Panc1 (cell line): ENCODE results near the gene EXOC6B. TPM values are rescaled to one million over a fixed set of nuclear protein-coding genes. Genes with fewer than 3 reads are reported as not detected.

Experiments
- ATAC-seq: fragments of 200-7000 bp; cut with Tn5 transposase; 2 replicates; pipeline ENCODE4 v1.9.1; 2020; ENCODE audit warnings: mild to moderate bottlenecking, moderate library complexity
- BruUV-seq: library from RNA; stranded (reverse); fragments of 400-500 nt; replicated peaks from 2 replicates; lab custom pipeline; 2021; lab: Mats Ljungman, UMichigan
- CTCF ChIA-PET: fragments of 300-600 bp; sonication (Branson Sonifier 250); formaldehyde crosslinking; loops from one replicate; lab custom pipeline; 2022; ENCODE audit warnings: antibody characterized with exemption; lab: Charles Lee
- POLR2A ChIA-PET: fragments of 300-600 bp; sonication (Branson Sonifier 250); formaldehyde crosslinking; loops from one replicate; lab custom pipeline; 2022; ENCODE audit warnings: antibody characterized with exemption; lab: Charles Lee
- DNase-seq: peaks from one replicate; pipeline ENCODE4 v3.0.0-alpha.2; 2010; ENCODE audit warnings: low read depth, low spot score
- H3K27ac ChIP-seq: 2 replicates; pipeline ENCODE4 v1.5.1; 2011; ENCODE audit warnings: mild to moderate bottlenecking, low read length, inconsistent platforms
- H3K27me3 ChIP-seq: fragments of 200-500 bp; sonication (Bioruptor generic); 2 replicates; pipeline ENCODE4 v1.6.0; 2014; ENCODE audit warnings: low read length, inconsistent platforms; ENCODE audit not compliant: control insufficient read depth, insufficient read depth
- H3K36me3 ChIP-seq: fragments of 200-500 bp; sonication (Bioruptor generic); 2 replicates; pipeline ENCODE4 v1.5.1; 2014; ENCODE audit warnings: inconsistent platforms, mild to moderate bottlenecking, low read length, moderate library complexity; ENCODE audit not compliant: control insufficient read depth, insufficient read depth
- H3K4me1 ChIP-seq: 2 replicates; pipeline ENCODE4 v1.5.1; 2011; ENCODE audit warnings: inconsistent platforms, mild to moderate bottlenecking, low read length, moderate library complexity; ENCODE audit not compliant: control insufficient read depth, insufficient read depth
- H3K4me3 ChIP-seq, 2 experiments: 2 replicates each; pipeline ENCODE4 v1.5.1; 2011 to 2012; ENCODE audit warnings: low read depth in 2 of 2, low read length in 2 of 2, mild to moderate bottlenecking in 2 of 2, inconsistent platforms in 1 of 2, moderate library complexity in 1 of 2
- H3K9me3 ChIP-seq: fragments of 200-500 bp; sonication (Bioruptor generic); 2 replicates; pipeline ENCODE4 v1.5.1; 2014; ENCODE audit warnings: low read depth, mild to moderate bottlenecking, inconsistent platforms, low read length, moderate library complexity; ENCODE audit not compliant: control insufficient read depth, insufficient read depth
- CTCF ChIP-seq: fragments of 450-650 bp; IDR thresholded peaks from 2 replicates; pipeline ENCODE4 v1.5.1; 2017; ENCODE audit warnings: mild to moderate bottlenecking
- POLR2AphosphoS5 ChIP-seq: IDR thresholded peaks from 2 replicates; pipeline ENCODE4 v1.6.1; 2012; ENCODE audit warnings: mild to moderate bottlenecking, low read depth, low read length, moderate library complexity
- REST ChIP-seq, 2 experiments: IDR thresholded peaks; 2 replicates each; pipeline ENCODE4 v1.6.1; 2011 to 2012; ENCODE audit warnings: low read depth in 2 of 2, control low read depth in 1 of 2, low read length in 1 of 2, mild to moderate bottlenecking in 1 of 2, moderate library complexity in 1 of 2; ENCODE audit not compliant: insufficient read depth in 1 of 2
- SIN3A ChIP-seq: IDR thresholded peaks from 2 replicates; pipeline ENCODE4 v1.6.1; 2012; ENCODE audit warnings: low read depth, mild to moderate bottlenecking, low read length, moderate library complexity, borderline replicate concordance; ENCODE audit not compliant: insufficient read depth
- TCF7L2 ChIP-seq: IDR thresholded peaks from 2 replicates; pipeline ENCODE4 v1.6.1; 2011; ENCODE audit warnings: mild to moderate bottlenecking, low read depth, low read length, inconsistent platforms
- in situ Hi-C: cut with HindIII; loops from 2 replicates; pipeline ENCODE4 v1.10.0; 2016; ENCODE audit warnings: low sequenced_read_pairs, low pct_unique_long_range_greater_than_20kb
- intact Hi-C: fragments of 100-400 bp; cut with micrococcal nuclease; formaldehyde crosslinking; loops from one replicate; pipeline ENCODE4 v1.10.0; 2022; ENCODE audit not compliant: unreplicated experiment
- total RNA-seq: library from RNA; stranded (reverse); gene quantifications from one replicate; pipeline ENCODE4 v1.2.1, GENCODE V29; 2021; ENCODE audit not compliant: unreplicated experiment

EXOC6B gene
- total RNA-seq, 1 experiment from 2014 or later: 23.2 TPM

DNA sequence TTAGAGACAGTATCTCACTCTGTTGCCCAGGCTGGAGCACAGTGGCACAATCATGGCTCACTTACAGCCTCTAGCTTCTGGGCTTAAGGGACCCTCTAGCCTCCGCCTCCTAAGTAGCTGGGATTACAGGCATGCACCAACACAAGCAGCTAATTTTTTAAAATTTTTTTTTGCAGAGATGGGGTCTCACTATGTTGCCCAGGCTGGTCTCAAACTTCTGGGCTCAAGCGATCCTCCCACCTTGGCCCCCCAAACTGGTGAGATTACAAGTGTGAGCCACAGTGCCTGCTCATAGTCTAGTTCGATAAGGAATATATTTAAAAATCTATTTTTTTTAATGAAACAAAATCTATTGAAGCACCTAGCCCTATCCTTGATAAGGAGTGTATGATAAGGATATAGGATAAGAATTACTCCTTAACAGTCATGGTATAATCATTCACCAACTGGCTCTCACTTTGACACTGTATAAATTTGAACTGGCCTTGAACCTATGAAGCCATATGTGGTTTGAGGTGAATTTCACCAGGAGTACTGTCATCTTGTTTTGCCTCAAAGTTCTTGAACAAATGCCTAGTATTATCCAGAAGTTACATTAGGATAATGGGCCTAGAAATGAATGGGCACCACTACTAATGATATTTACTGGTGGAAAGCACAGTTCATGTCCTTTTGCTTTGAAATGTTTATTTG, 71.1 kb downstream of the EXOC6B start:
- Histone ChIP-seq H3K4me3 (no peak overlapping the region), H3K27ac (peak overlapping the region; percentile 74), H3K4me1 (peaks cover 14% of the 10 kb centered on the region), H3K36me3 (no peaks in the 10 kb centered on the region), H3K27me3 (no peaks in the 10 kb centered on the region), H3K9me3 (no peaks in the 10 kb centered on the region)
- ATAC-seq (no peak), DNase-seq (no peak)
- TF ChIP-seq CTCF (no peak), SIN3A (no peak), REST (IDR thresholded peaks at IDR 0.05; ENCODE audit: insufficient read depth in 1 of 2, low read depth in 2 of 2, low read length in 1 of 2) (no peak), POLR2AphosphoS5 (no peak), TCF7L2 (no peak)
- BruUV-seq: no TSS peak
- ChIA-PET POLR2A (no interaction called here), CTCF (no interaction called here)
- in situ Hi-C loops: no loop called here
- intact Hi-C loops: loop anchor here (10.0 kb wide), 1 partner anchor 1210 kb away; no protein-coding TSS in a partner anchor

GRCh38 chr2:72750977-72751639, 74.7 kb downstream of the EXOC6B start:
- ATAC-seq (no peak), DNase-seq (no peak)
- in situ Hi-C loops: no loop called here
- Histone ChIP-seq H3K27ac (no peak overlapping the region), H3K4me3 (no peak overlapping the region), H3K9me3 (no peaks in the 10 kb centered on the region), H3K4me1 (peaks cover 7% of the 10 kb centered on the region), H3K27me3 (no peaks in the 10 kb centered on the region), H3K36me3 (no peaks in the 10 kb centered on the region)
- BruUV-seq: no TSS peak
- ChIA-PET POLR2A (no interaction called here), CTCF (no interaction called here)
- intact Hi-C loops: loop anchor here (10.0 kb wide), 1 partner anchor 1206 kb away; no protein-coding TSS in a partner anchor
- no peak for TF ChIP-seq POLR2AphosphoS5
- no peak for TF ChIP-seq REST (IDR thresholded peaks at IDR 0.05; ENCODE audit: insufficient read depth in 1 of 2, low read depth in 2 of 2, low read length in 1 of 2)
- no peak for TF ChIP-seq SIN3A
- TF ChIP-seq CTCF: no peak
- TF ChIP-seq TCF7L2: no peak
